Measurements from ENCODE around the gene MDFIC. TPM values are rescaled to one million over a fixed set of nuclear protein-coding genes. Genes with fewer than 3 reads are reported as not detected.

MDFIC gene
- total and polyA plus RNA-seq, 2 of the 4 experiments (the other 2 are of a cell fraction) = 16.9 to 35.0 TPM

- no peak overlapping the region for H3K4me2 ChIP-seq (ENCODE audit: low read depth, low read length)
- DNase-seq = no peak
- no peak overlapping the region for H2BK20ac ChIP-seq (ENCODE audit: low read depth, low read length)
- no peak overlapping the region for H3K9ac ChIP-seq (ENCODE audit: low read depth, low read length)
- H2BK120ac ChIP-seq (ENCODE audit: low read depth, low read length) = no peak overlapping the region
- ChIA-PET CTCF (interaction anchor here (0.6 kb wide), 2 partner anchors 9 to 13 kb away, joined by 3 to 4 read pairs; no protein-coding TSS in a partner anchor), POLR2A (ENCODE audit: unreplicated experiment) (no interaction called here)
- H4K91ac ChIP-seq (ENCODE audit: insufficient read depth, low read depth, low read length) = no peak overlapping the region
- H3K9me1 ChIP-seq (ENCODE audit: insufficient read depth, low read length) = no peaks in the 10 kb centered on the region
- dilution Hi-C loops (cut with HindIII; ENCODE audit: low sequenced_read_pairs, unreplicated experiment) (no loop called here), in situ Hi-C loops (cut with MboI; ENCODE audit: low sequenced_read_pairs) (no loop called here), intact Hi-C loops (cut with micrococcal nuclease) (no loop called here)
- no TSS peak for BruUV-seq (replicated peaks)
- H3K23ac ChIP-seq (ENCODE audit: low read depth, low read length) = no peak overlapping the region
- no peak overlapping the region for H4K8ac ChIP-seq (ENCODE audit: low read depth in 2 of 2, low read length in 2 of 2)
- no peak overlapping the region for H3K14ac ChIP-seq (replicated peaks; ENCODE audit: low read depth, low read length)
- no peak overlapping the region for H3K56ac ChIP-seq (ENCODE audit: extremely low read depth, insufficient read depth, low read length)
- H3K18ac ChIP-seq (ENCODE audit: low read depth, low read length) = no peak overlapping the region
- ATAC-seq (ENCODE audit: low read depth) = no peak
- H2AK9ac ChIP-seq (replicated peaks; ENCODE audit: low read depth, low read length, poor library complexity) = no peak overlapping the region
- no peak overlapping the region for H2BK5ac ChIP-seq (ENCODE audit: low read depth, low read length, poor library complexity, severe bottlenecking)
- no peak overlapping the region for H3K4ac ChIP-seq (ENCODE audit: low read depth, low read length)
- no peak overlapping the region for H3K27ac ChIP-seq (ENCODE audit: insufficient read depth, low read length)
- peaks cover 4% of the 10 kb centered on the region for H3K36me3 ChIP-seq (ENCODE audit: control insufficient read depth, insufficient read depth, low read length)
- no peak overlapping the region for H2AFZ ChIP-seq (replicated peaks; ENCODE audit: low read length, poor library complexity)
- H3K79me1 ChIP-seq (ENCODE audit: low read depth in 1 of 2, low read length in 2 of 2) = peaks cover 22 to 30% of the 10 kb centered on the region in 2 experiments
- H3K4me3 ChIP-seq (ENCODE audit: insufficient read depth, low read depth, low read length) = no peak overlapping the region
- no peak for TF ChIP-seq BHLHE40 (IDR thresholded peaks at IDR 0.05; ENCODE audit: low read depth, low read length)
- TF ChIP-seq MAFK (IDR thresholded peaks at IDR 0.05; ENCODE audit: low read depth, low read length) = peak; percentile 94
- no peak for TF ChIP-seq ELK1 (IDR thresholded peaks at IDR 0.05; ENCODE audit: borderline replicate concordance, low read depth, low read length)
- H4K5ac ChIP-seq (ENCODE audit: low read depth, low read length) = no peak overlapping the region
- no peaks in the 10 kb centered on the region for H3K4me1 ChIP-seq (ENCODE audit: control insufficient read depth, insufficient read depth, low read length)
- no CpG with 5 or more reads among the region's 1 CpG for WGBS, 2 experiments (ENCODE audit: extremely low coverage in 2 of 2, insufficient read length in 1 of 2)
- H3K27me3 ChIP-seq (ENCODE audit: control insufficient read depth, insufficient read depth, low read length) = no peaks in the 10 kb centered on the region
- no peak overlapping the region for H2BK15ac ChIP-seq (ENCODE audit: low read depth, low read length)
- no peak overlapping the region for H2AK5ac ChIP-seq (ENCODE audit: low read depth, low read length)
- H4K20me1 ChIP-seq (ENCODE audit: insufficient read depth, low read length) = no peaks in the 10 kb centered on the region
- no peaks in the 10 kb centered on the region for H3K9me3 ChIP-seq (ENCODE audit: control insufficient read depth, insufficient read depth, low read length)
Observed at GRCh38 chr7:114957444-114957843, 35.5 kb downstream of the MDFIC start.

All from IMR-90 (cell line).